CD4-positive, alpha-beta T cell treated with Interleukin-4 for 4 hours (primary cell): ENCODE data around the gene SPACA9.

ENCODE experiments used
- DNase-seq: peaks from one replicate; pipeline ENCODE4 v3.0.0-alpha.2; 2020

Gene SPACA9

DNA sequence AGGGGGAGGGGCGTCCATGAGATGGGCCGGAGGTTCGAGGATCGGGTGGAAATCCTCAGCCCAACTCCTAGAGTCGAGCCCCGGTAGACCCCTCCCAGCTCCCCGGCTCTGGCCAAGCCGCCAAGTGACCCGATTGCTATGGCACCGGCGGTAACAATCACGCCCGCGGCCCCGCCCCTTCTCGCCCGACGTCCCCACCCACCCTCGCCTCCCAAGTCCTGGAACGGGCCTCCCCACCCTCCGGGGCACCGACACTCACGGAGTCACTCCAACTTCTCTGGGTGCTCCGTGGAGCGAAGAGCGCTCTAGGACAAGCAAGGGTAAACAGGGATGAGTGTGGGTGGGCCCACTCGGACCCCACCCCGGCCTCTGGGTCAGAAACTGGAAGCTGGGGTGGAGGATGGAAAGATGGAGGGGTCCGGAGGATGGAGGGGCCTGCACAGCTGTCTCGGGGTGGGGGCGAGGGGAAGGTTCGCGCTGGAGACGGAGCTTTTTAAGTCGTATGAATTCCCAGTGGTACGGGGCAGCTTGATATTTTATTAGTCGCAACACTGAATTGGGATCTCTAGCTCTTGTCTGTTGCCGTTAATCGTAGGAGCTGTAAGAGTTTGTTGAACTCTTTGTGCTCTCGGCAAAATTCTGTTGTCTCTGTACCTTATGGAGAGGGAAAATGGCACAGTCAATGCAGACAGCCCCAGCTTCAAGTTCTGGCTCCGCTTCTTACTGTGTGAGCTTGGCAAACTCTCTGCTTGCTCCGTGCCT lies at the start of gene SPACA9:
Gene SPACA9 (plus strand): TSS at position 204 of the 762 bp plus-strand sequence. CDS start 5,050 bp downstream, outside the sequence.
- DNase-seq = peak; percentile 21

DNA sequence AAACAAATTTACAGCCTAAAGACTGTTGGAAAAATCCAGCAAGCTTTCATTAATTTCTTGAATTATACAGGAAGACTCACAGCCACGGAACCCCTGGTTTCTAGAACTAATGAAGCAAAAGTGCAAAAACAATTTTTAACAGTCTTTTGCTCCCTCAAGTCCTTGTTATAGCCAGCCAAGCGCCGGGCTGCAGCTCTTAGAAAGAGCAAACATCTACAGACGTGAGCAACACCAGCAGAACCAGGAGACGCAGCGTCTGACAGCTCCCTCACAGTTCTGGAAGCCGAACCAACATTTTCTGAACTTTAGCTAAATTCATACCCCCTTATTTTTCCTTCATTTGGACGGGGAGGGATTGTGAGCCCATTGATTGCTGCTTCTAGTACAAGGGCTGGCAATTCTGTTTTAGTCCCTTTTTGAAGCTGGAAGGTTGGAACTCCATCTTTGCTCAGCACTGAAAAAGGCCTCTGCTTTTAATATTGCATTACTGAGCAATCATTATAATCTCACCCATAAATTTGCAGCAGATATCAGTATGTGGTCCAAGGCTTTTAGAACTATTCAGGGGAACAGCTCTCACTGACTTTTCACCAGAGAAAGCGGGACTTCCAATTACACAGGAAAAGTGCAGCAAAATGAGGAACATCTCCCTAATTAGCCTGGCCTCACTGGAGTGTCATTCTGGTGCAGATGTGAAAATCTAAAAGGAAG lies 46.4 kb upstream of the SPACA9 start:
- DNase-seq = no peak

DNA sequence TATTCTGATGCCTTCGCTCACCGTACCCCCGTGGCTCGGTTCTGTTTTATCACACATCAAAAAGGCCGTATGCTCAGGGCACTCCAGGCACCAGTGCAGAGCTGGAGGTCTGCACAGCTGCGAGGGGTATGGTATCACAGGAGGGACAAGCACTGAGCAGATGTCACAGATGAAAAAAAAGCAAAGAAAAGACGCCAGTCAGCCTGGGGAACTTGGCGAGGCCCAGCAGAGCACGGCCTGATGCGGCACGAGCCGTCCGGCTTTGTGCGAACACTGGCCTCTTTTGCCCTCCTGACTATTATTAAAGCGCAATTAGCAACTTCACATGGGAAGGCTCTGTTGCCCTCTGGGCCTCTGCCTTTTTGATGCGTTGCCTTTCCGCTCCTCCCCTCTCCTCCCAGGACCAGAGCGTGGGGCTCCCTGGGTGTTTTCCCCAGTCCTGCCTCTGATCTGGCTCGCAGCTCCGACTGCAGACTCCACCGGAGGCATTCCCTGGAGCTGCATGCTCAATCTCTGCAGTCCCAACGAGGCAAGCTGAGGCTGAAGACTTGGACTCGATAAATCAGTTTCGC lies 45.1 kb upstream of the SPACA9 start:
- DNase-seq = no peak

DNA sequence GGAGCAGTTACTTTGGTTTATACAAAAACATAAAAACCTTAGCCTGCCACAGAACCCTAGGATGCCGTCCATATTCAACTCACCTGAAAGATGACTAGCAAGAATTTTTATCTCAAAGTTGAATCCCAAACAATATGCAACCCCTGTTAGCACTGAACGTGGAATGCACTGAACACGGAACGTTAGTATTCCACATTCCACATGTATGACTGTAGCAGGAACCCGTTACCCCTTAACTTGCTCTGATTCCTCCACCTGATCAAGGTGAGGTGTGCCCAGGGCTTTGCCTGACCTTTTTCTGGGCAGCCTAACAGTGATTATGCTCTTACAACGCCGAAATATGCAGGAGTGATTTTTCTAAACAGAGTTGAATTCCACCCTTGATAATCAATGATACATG lies 44.4 kb upstream of the SPACA9 start:
- DNase-seq = no peak

DNA sequence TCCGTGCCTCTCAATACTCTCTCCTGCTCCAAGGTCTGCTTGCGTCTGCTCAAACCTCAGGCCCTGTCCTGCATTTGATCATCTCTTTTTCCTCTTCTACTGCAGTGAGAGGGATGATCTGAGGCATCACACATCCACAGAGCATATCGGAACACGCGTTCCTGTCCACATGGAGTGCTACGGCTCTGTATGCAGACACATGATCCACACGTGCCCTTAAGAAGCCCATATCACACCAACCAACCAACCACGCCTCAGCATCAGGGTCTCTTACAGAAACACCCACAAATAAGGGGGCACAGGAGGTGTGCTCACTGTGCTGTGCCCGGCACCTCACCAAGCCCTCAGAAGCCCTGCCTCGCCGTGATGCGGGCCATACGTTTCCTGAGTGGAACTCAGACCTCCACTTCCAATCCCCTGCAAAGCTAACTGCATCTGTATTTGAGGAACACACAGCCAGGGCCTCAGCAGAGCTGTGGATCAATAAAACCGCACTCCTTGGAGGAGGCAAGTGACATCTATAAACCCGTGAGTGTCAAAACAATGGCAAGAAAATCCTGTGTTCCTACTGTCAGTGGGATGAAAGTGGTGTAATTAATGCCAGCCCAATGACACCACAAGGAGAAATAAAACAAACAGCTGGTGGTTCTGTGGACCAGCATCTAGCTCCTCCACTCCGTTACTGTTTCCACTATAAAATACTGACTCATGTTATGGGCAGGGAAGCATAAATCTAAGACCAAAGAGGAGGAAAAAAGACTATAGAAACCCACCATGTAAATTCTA lies 41.0 kb upstream of the SPACA9 start:
- DNase-seq = no peak

DNA sequence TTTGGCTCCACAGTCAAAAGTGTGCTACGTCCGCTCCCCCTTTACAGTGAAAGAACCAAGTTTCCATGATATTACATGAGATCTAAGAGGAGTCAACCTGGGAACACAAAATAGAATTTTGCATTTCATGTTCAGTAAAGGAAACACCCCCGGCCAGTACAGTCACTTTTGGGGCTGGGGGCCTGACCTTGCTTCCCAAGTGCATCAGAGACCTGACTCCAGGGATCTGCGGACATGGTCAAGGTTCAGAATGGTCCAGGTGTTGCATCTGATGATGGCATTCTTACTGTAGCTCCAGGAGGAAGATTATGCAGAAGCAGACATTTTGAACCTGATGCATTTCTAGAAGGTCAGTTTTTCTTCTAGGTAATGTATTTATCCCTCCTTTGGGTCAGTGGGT lies 40.4 kb upstream of the SPACA9 start:
- no peak for DNase-seq

DNA sequence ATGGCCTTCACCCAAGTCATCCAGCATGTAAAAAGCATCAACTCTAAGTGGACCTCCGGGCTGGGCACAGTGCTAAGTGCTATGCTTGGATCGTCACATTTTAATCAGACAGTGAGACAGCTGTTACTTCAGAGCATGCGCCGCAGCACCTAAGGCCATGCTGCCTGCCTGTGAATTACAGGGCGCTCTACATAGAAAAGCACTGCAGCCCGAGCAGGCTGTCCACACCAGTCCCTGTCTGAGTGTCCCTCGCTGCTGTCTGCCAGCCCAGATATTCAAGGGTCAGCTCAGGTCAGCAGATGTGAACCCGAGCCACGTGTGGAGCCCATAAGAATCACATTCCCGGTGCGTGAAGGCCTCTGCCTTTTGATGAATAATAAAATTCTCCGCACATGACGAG lies 37.7 kb upstream of the SPACA9 start:
- DNase-seq = no peak

DNA sequence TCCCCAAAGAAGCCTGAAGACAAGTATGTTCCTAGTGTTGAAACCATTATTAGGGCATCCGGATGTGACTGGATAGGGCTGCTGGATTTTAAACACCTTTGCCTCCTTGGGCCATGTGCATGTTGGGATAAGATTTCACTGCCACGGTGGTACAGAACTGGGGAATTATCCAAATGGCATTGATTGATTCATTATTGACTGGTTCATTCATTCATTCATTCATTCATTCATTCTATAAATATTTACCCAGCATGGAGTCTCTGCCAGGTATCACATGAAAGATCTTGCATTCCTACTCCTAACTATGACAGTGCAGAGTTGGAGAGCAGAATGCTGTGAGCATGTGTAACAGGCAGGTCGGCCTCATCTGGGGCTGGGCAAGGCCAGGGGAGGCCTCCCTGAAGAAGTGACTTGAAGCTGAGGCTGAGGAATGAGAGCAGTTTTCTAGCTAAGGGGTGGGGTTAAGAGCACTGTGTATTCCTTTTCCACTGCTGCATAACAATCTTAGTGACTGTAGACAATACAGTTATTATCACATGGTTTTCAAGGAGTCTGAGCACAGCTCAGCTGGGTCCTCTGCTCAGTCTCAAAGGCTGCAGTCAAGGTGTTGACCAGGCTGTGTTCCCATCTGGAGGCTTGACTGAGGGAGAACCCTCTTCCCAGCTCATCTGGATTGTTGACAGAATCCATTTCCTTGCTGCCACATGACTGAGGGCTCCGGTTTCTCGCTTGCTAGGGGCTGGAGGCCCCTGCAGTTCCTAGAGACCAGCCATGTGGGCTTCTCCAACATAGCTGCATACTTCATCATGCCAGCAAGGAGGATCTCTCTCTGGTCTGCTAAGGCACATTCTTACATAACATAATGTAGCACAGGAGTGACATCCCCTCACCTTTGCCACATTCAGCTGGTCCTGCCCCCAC lies 36.3 kb upstream of the SPACA9 start:
- DNase-seq = no peak

DNA sequence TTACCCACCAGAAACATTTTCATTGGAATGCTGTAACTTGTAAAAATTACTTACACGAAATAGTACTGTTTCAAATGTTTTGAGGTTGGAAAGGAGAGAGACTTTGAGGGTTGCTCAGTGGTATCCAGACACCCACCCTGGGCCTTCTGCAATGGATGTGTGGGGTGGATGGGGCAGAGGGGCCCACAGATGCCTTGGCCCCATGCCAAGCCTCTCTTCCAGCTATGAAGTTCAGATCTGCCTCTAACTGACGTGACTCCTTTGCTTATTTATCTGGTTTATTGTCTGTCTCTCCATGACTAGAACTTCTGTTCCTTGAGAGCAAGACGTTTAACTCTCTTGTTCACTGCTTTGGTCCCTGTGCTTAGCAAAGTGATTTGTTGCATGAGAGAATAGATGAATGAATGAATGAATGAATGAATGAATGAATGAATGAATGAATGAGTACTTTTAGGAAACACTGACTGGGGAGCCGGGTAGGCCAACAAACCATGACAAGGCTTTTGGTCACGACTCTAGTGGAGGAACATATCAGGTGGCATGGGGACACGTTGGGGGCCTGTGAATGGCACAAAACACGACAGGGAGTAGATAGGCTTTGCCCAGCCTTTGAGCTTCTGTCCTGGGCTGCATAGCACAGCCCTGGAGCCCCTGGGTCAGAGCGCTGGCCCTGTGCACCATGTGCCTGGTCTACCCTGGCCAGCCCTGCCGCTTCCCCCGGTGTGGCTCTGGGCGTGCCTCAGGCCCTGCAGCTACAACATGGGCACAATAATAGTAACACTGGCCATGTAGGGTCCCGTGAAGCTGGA lies 32.4 kb upstream of the SPACA9 start:
- no peak for DNase-seq

DNA sequence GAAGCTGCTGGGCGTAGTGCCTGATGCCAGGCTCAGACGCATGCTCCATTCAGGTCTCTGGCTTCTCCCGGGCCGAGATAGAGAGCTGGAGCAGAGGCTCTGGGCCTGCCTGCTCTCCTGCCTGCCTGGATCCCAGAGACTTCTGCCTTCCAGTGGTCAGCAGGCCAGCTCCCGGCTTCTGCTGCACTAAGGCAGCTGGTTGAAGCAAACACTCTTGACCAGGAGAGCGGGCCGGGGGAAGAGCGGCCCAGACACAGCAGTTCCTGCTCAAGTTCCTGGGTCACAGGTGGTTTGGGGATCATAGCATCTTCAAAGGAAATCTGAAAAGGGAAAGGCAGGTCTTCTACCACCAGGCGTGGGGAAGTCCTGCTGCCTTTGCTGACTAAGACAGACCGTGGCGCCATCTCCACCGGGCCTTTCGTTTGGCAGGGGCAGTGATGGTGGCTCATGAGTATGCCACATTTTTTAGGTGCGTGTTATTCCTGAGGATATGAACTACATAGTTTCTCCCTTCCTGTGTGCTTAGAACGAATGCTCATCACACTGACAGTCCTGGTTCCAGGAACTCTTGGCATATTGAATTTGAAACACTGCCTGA lies 31.7 kb upstream of the SPACA9 start:
- DNase-seq = no peak

DNA sequence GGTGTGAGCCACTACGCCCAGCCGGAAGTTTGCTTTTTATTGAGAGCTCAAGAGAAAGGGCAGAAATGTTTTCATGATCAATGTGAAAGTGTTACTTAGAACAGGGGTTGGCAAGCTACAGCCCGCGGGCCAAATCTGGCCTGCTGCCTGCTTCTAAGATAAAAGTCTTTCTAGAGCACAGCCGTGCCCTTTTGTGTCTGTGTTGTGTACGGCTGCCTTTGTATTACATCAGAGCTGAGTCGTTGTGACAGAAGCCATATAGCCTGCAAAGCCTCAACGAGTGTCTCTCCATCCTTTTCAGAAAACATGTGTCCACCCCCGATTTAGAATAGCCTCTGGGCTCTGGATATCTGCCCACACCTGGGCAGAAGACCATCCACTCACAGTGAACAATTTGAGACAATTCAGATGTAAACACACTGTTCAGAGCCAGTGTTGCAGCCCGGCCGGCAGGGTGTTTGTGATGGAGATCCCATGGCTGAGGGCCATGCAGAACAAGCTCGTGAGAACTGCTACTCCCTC lies 29.5 kb upstream of the SPACA9 start:
- no peak for DNase-seq

DNA sequence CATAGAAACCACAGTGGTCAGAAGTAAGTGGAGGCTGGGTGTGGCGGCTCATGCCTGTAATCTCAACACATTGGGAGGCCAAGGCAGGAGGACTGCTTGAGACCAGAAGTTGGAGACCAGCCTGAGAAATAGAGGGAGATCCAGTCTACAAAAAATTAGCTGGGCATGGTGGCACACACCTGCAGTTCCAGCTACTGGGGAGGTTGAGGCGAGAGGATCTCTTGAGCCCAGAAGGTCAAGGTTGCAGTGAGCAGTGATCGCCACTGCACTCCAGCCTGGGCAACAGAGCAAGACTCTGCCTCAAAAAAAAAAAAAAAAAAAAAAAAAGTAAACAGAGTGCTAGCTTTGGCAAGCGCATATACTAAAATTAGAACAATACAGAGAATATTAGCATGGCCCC lies 25.2 kb upstream of the SPACA9 start:
- no peak for DNase-seq

DNA sequence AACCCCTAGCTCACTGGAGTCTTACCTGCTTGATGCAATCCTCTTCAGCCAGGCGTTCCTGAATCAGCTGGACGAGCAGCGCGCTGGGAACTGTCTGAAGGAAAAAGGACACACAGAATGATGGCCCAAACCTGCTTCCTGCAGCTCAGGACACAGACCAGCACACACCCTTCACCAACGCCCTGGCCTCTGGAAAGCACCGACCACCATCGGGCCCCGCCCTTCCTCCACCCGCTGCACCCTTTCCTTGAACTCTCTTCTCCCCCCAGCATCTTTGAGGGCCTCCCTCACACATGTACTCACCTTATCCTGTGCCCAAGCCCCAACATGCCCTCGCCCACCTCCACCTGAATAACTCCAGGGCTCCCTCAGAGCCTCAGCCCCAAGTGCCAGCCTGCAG lies 23.9 kb upstream of the SPACA9 start:
- DNase-seq = no peak

DNA sequence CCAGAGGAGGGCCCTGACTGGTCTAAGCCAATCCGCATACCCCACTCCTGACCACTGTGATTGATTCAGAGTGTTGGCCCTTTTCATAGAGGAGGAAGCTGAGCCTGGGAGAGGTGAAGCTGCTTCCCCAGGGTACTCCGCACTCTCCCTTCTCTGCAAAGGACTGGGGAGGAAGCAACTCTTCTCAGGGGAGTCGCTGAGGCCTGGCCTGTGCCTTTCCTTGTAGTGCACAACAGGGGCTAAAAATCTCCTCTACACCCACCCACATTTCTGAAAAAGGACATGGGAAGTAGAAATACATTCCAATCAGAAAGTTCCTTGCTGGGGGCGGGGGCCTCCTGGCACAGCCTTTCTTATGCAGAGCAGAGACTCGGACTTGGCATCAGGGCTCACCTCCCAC lies 22.8 kb upstream of the SPACA9 start:
- no peak for DNase-seq

DNA sequence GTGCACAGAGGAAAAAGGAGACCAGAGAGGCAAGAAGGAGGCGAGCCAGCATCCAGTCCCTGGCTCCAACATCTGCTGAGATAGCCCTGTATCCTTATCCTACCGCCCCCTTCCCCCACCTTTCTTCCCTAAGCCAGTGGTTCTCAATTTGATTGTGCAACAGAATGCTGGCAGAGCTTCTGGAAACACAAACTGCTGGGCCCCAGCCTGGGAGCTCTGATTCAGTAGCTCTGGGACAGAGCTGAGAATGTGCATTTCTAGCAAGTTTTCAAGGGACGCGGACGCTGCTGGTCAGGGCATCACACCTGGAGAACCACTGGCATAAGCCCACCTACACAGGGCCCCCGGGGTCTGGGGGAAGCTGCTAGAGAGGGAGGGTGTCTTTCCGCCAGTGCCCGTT lies 21.7 kb upstream of the SPACA9 start:
- DNase-seq = no peak

DNA sequence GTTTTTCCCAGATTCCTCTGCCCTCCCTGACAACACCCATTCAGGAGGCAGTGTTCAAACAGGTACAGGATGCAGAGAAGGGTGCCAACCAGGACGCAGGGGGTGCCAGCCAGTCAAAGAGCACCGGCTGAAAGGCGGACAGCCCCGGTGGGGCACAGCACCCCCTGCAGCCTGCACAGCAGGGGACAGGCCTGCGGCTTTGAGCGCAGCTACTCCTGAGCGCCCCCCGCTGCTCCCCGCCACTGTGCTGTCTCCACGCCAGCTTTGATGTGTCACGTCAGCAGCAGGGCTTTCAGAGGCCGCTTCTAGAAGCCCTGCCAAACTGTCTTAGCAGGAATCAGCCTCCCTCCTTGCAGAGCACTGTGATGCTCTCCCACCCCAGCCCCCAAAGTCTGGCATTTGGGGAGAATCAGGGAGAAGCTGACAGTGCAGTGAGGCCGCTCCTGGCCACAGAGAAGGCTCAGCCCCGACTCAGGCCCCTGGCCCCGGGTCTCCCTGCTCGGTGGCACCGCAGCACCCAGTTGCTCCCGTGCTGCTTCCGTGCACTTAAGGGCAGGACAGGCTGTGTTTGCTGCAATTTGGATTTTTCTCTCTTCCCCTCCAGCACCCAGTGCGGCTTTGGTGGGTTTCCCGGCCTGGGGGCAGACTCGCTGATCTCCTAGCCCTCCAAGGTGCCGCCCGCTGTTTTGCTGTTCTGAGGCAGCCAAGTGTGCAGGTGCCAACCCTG lies 20.9 kb upstream of the SPACA9 start:
- no peak for DNase-seq

DNA sequence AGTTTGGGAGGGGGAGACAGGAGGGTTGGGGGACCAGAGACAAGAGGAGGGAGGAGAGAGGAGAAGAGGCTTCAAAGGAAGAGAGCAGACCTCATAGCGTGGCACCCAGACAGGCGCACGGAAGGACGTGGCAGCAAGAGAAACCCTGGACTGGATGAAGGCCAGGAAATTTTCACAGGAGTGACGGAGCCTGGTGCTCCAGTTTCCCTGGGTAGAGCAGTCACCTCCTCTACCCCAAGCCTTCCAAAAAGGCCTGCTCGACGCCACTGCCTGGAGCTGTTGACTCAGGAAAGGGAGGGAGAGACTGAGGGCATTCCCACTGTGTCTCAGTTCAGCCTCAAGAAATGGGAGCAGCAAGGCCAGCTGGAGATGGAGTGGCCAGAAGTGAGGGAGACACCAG lies 19.9 kb upstream of the SPACA9 start:
- no peak for DNase-seq

DNA sequence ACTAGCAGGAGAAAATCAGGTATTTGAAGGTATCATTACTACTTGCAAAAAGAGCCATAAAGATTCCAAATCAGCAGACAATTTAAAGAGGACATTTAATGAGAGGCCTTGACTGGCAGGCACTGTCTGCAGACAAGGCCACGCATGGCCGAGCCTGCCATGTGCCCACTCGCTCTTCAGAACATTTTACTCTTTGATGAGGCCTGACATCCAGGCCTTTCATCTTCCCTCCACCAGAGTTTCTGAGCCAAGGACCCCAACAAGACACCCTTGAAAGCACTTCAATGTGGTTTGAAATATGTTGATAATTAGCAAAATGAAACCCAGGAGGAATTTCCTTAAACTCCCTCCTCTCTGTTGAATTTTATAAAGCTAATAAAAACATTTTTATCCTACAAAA lies 17.0 kb upstream of the SPACA9 start:
- no peak for DNase-seq

DNA sequence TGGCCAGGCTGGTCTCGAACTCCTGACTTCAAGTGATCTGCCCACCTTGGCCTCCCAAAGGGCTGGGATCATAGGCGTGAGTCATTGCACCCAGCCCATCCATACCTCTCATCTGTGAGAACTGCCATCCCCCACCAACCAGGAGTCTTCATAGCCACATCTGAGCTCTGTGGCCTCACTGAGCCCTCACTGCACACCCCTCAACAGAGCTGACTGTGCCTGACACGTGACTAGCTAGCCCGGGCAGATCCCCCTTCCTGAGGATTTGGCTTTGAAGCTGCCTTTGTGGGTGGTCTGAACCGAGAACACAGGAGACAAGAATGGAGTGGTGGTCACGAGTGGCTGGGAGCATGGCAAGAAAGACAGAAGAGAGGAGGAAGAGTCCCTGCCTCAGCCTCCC lies 16.2 kb upstream of the SPACA9 start:
- no peak for DNase-seq

DNA sequence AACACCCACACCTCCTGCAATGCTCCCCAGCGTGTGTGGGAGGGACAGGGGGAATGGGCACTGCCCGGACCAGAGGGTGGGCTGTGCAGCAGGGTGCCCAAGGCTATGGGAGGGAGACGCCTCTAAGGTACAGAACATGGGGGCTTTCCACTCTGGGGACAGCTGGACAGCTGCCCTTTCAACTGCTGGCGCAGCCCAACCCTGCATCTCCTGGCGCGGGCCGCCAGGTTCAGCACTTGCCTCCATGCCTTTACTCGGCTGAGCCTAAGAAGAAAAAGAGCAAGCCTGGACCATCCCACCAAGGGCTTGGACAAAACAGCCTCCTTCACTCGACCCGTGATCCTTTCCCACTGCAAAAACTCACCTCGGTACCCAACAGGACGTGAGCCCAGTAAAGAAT lies 15.6 kb upstream of the SPACA9 start:
- no peak for DNase-seq
